ENCODE data around the gene GLT1D1. TPM values are rescaled to one million over a fixed set of nuclear protein-coding genes. Genes with fewer than 3 reads are reported as not detected.

The GLT1D1 gene
- total RNA-seq, 4 donors from 2014 or later, result not detected

DNA sequence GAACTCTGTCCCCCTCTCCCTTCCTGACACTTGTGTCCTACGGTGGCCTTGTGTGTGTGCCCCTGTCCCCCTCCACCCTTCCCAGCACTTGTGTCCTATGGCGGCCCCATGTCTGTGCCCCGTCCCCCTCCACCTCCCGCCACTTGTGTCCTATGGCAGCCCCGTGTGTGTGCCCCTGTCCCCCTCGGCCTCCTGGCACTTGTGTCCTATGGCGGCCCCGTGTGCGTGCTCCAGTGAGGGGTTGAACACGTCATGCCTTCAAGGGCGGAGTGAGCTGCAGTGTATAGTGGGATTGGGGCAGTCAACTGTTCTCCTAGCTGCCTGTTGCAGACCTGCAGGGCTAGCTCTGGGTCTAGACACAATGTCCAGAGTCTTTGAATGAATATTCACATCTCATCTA, 108.7 kb downstream of the GLT1D1 start:
- 80% methylated on average over 11 of the region's 11 CpGs; no CpG with 5 or more reads in 1 of the 2 donors for WGBS, 2 donors (ENCODE audit: low coverage in 1 of 2)
- no peaks in the 10 kb centered on the region for H3K36me3 ChIP-seq
- H3K27ac ChIP-seq, result no peak overlapping the region
- no peaks in the 10 kb centered on the region for H3K27me3 ChIP-seq
- TF ChIP-seq POLR2AphosphoS5 (IDR thresholded peaks at IDR 0.05) (no peak), POLR2A (IDR thresholded peaks at IDR 0.05) (no peak), EP300 (IDR thresholded peaks at IDR 0.05; ENCODE audit: low read depth) (no peak)
- TF ChIP-seq, protein P1, sequence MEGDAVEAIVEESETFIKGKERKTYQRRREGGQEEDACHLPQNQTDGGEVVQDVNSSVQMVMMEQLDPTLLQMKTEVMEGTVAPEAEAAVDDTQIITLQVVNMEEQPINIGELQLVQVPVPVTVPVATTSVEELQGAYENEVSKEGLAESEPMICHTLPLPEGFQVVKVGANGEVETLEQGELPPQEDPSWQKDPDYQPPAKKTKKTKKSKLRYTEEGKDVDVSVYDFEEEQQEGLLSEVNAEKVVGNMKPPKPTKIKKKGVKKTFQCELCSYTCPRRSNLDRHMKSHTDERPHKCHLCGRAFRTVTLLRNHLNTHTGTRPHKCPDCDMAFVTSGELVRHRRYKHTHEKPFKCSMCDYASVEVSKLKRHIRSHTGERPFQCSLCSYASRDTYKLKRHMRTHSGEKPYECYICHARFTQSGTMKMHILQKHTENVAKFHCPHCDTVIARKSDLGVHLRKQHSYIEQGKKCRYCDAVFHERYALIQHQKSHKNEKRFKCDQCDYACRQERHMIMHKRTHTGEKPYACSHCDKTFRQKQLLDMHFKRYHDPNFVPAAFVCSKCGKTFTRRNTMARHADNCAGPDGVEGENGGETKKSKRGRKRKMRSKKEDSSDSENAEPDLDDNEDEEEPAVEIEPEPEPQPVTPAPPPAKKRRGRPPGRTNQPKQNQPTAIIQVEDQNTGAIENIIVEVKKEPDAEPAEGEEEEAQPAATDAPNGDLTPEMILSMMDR (IDR thresholded peaks at IDR 0.05), result no peak
- intact Hi-C loops (cut with DNase I; ENCODE audit: low total_unique reads), result no loop called here
- H3K4me1 ChIP-seq, result no peaks in the 10 kb centered on the region
- DNase-seq, result no peak
- in situ Hi-C loops (cut with MboI; ENCODE audit: low pct_ligation_motif_present in 1 of 4, low pct_unique_long_range_greater_than_20kb in 1 of 4, low sequenced_read_pairs in 3 of 4), result loop anchor here in 1 of 4 donors (25.0 kb wide), 1 partner anchor 950 kb away; the partner anchor contains the start of gene TMEM132D
- H3K9me3 ChIP-seq, result no peaks in the 10 kb centered on the region
- H3K4me3 ChIP-seq, result no peak overlapping the region

DNA sequence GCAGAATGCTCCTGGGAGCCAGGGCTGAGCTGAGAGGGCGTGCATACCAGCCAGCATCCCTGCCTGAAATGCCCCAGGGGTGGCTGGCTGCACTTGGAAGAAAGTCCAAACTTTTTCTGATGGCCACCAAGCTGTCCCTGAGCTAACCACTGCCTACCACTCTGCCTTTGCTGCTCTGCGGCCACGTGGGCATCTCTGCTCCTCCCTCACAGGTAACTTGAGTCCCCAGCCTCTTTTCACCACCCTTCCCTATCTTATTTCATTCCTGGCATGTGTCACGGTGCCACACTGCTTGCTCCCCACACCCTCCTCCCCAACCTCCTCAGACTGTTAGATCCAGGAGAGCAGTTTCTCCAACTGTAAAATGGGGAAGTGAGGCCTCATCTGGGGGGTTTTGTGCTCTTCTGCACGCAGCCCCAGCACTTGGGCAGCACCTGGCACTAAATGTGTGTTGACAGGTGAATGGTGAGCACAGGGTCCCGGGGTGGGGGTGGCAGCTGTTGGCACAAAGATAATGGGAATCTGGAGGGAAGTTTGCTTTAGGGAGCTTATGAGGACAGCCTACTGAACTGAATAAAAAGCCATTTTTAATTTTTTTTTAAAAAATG, 113.0 kb downstream of the GLT1D1 start:
- H3K4me3 ChIP-seq, result no peak overlapping the region
- intact Hi-C loops (cut with DNase I; ENCODE audit: low total_unique reads) (no loop called here), in situ Hi-C loops (cut with MboI; ENCODE audit: low pct_ligation_motif_present in 1 of 4, low pct_unique_long_range_greater_than_20kb in 1 of 4, low sequenced_read_pairs in 3 of 4) (loop anchor here in 1 of 4 donors (25.0 kb wide), 1 partner anchor 946 kb away; the partner anchor contains the start of gene TMEM132D)
- peaks cover 16% of the 10 kb centered on the region for H3K27me3 ChIP-seq
- no peaks in the 10 kb centered on the region for H3K36me3 ChIP-seq
- H3K27ac ChIP-seq, result no peak overlapping the region
- DNase-seq, result no peak
- WGBS, 2 donors (ENCODE audit: low coverage in 1 of 2), result 25 to 32% methylated on average over 1 to 6 of the region's 6 CpGs
- TF ChIP-seq, protein P1 (IDR thresholded peaks at IDR 0.05), result no peak
- TF ChIP-seq EP300 (IDR thresholded peaks at IDR 0.05; ENCODE audit: low read depth) (no peak), POLR2AphosphoS5 (IDR thresholded peaks at IDR 0.05) (no peak), POLR2A (IDR thresholded peaks at IDR 0.05) (no peak)
- no peaks in the 10 kb centered on the region for H3K4me1 ChIP-seq
- H3K9me3 ChIP-seq, result no peaks in the 10 kb centered on the region

DNA sequence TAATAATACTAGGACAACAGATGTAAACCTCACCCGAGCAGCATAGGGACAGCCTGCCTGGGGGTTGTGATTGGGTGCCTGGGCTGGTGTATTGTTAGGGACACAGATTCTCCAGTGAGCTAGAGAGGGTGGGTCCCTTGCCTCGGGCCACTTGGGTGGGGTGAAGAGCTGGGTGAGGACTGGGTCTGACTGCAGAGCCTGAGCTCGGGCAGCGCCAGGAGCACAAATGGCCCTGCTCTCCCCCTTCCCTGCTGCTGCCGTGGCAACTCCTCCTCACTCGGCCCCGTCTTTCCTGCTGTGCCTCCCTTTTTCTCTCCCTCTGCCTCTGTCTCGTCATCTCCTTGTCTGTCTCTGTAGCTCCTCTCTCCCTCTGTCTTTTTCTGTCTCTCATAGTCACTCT, 115.4 kb downstream of the GLT1D1 start:
- no peaks in the 10 kb centered on the region for H3K36me3 ChIP-seq
- H3K27ac ChIP-seq, result no peak overlapping the region
- no peak for DNase-seq
- no peaks in the 10 kb centered on the region for H3K9me3 ChIP-seq
- H3K27me3 ChIP-seq, result peaks cover 16% of the 10 kb centered on the region
- no peaks in the 10 kb centered on the region for H3K4me1 ChIP-seq
- H3K4me3 ChIP-seq, result no peak overlapping the region
- intact Hi-C loops (cut with DNase I; ENCODE audit: low total_unique reads) (no loop called here), in situ Hi-C loops (cut with MboI; ENCODE audit: low pct_ligation_motif_present in 1 of 4, low pct_unique_long_range_greater_than_20kb in 1 of 4, low sequenced_read_pairs in 3 of 4) (loop anchor here in 1 of 4 donors (25.0 kb wide), 1 partner anchor 944 kb away; the partner anchor contains the start of gene TMEM132D)
- 20 to 34% methylated on average over 2 to 8 of the region's 8 CpGs for WGBS, 2 donors (ENCODE audit: low coverage in 1 of 2)
- TF ChIP-seq EP300 (IDR thresholded peaks at IDR 0.05; ENCODE audit: low read depth) (no peak), POLR2AphosphoS5 (IDR thresholded peaks at IDR 0.05) (no peak), POLR2A (IDR thresholded peaks at IDR 0.05) (no peak)
- TF ChIP-seq, protein P1 (IDR thresholded peaks at IDR 0.05), result no peak

DNA sequence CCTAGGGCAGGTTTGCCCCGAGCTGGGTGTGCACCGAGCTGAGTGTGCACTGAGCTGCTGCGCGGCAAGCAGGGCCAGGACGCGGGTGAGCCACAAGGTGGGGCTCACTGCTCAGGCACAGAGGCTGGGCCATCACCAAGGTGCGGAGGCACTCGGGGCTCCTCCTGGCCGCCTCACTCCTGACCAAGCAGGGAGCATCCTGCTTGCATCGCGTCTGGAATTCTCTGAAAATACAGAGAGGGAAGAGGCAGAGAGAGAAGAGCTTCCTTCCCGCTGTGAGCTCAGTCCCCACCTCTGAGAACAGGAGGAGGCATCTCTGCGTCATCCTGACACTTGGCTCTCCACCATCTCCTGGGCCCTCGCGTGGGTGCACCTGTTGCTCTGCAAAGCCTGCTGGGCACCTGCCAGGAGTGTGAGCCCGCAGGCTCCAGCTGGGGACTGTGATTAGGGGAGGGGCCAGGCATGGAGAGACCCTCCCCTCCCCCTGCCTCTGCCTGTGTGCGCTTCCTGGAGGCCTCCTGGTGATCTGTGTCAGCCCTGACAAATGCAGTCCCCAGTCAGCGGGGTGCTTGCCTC, 116.3 kb downstream of the GLT1D1 start:
- intact Hi-C loops (cut with DNase I; ENCODE audit: low total_unique reads) (no loop called here), in situ Hi-C loops (cut with MboI; ENCODE audit: low pct_ligation_motif_present in 1 of 4, low pct_unique_long_range_greater_than_20kb in 1 of 4, low sequenced_read_pairs in 3 of 4) (loop anchor here in 1 of 4 donors (25.0 kb wide), 1 partner anchor 943 kb away; the partner anchor contains the start of gene TMEM132D)
- no peak overlapping the region for H3K27ac ChIP-seq
- WGBS, 2 donors (ENCODE audit: low coverage in 1 of 2), result 1% methylated on average over 12 of the region's 18 CpGs; no CpG with 5 or more reads in 1 of the 2 donors
- TF ChIP-seq POLR2A (IDR thresholded peaks at IDR 0.05), result no peak
- TF ChIP-seq, protein P1 (IDR thresholded peaks at IDR 0.05), result peak in 2 of 5 experiments; percentile 9 to 34
- H3K4me1 ChIP-seq, result no peaks in the 10 kb centered on the region
- peak; percentile 20 for DNase-seq
- no peaks in the 10 kb centered on the region for H3K36me3 ChIP-seq
- H3K9me3 ChIP-seq, result no peaks in the 10 kb centered on the region
- H3K27me3 ChIP-seq, result peaks cover 22% of the 10 kb centered on the region
- no peak overlapping the region for H3K4me3 ChIP-seq

Measured in transverse colon (tissue), 4 donors.